Measurements from ENCODE around the gene SORL1-AS1.

SORL1-AS1 gene

GRCh38 chr11:121500717-121501116, 48.0 kb upstream of the SORL1-AS1 start:
- no peak for TF ChIP-seq CHD1 (IDR thresholded peaks at IDR 0.05; ENCODE audit: low read depth, low read length)
- no peak for TF ChIP-seq CEBPB (IDR thresholded peaks at IDR 0.05; ENCODE audit: low read depth, low read length)
- no peak for TF ChIP-seq MXI1 (IDR thresholded peaks at IDR 0.05; ENCODE audit: borderline replicate concordance, low read depth, low read length)
- no TSS peak for BruUV-seq (replicated peaks)
- H4K91ac ChIP-seq (ENCODE audit: insufficient read depth, low read depth, low read length) = no peak overlapping the region
- in situ Hi-C loops (cut with MboI; ENCODE audit: low sequenced_read_pairs) = no loop called here
- ChIA-PET POLR2A (ENCODE audit: unreplicated experiment) (no interaction called here), CTCF (no interaction called here)
- no peak overlapping the region for H4K5ac ChIP-seq (ENCODE audit: low read depth, low read length)
- peaks cover 3% of the 10 kb centered on the region; the same call in 1 of the 2 replicates for H3K27me3 ChIP-seq (ENCODE audit: control insufficient read depth, insufficient read depth, low read length)
- no peak overlapping the region for H3K18ac ChIP-seq (ENCODE audit: low read depth, low read length)
- H3K4ac ChIP-seq (ENCODE audit: low read depth, low read length) = no peak overlapping the region
- H4K8ac ChIP-seq (ENCODE audit: low read depth in 2 of 2, low read length in 2 of 2) = no peak overlapping the region
- no peaks in the 10 kb centered on the region for H3K9me1 ChIP-seq (ENCODE audit: insufficient read depth, low read length)
- H3K9me3 ChIP-seq (ENCODE audit: control insufficient read depth, insufficient read depth, low read length) = no peaks in the 10 kb centered on the region
- no peak overlapping the region for H3K4me3 ChIP-seq (ENCODE audit: insufficient read depth, low read depth, low read length)
- H3K56ac ChIP-seq (ENCODE audit: extremely low read depth, insufficient read depth, low read length) = no peak overlapping the region
- 0 out of 2 replicates have a peak, but pooled peaks cover 1% of the 10 kb centered on the region for H3K36me3 ChIP-seq (ENCODE audit: control insufficient read depth, insufficient read depth, low read length)
- intact Hi-C loops (cut with micrococcal nuclease) = no loop called here
- no peak overlapping the region for H3K4me2 ChIP-seq (ENCODE audit: low read depth, low read length)
- dilution Hi-C loops (cut with HindIII; ENCODE audit: low sequenced_read_pairs, unreplicated experiment) = no loop called here
- H2BK5ac ChIP-seq (ENCODE audit: low read depth, low read length, poor library complexity, severe bottlenecking) = no peak overlapping the region
- H3K4me1 ChIP-seq (ENCODE audit: control insufficient read depth, insufficient read depth, low read length) = peaks cover 4% of the 10 kb centered on the region; the same call in 1 of the 2 replicates
- no peak overlapping the region for H2AK9ac ChIP-seq (replicated peaks; ENCODE audit: low read depth, low read length, poor library complexity)
- no peak overlapping the region; the same call in 2 of the 3 replicates for H2BK15ac ChIP-seq (ENCODE audit: low read depth, low read length)
- no peak overlapping the region for H3K27ac ChIP-seq (ENCODE audit: insufficient read depth, low read length)
- no peak overlapping the region for H3K9ac ChIP-seq (ENCODE audit: low read depth, low read length)
- no peak overlapping the region for H2BK20ac ChIP-seq (ENCODE audit: low read depth, low read length)
- no CpG with 5 or more reads among the region's 1 CpG for WGBS, 2 experiments (ENCODE audit: extremely low coverage in 2 of 2, insufficient read length in 1 of 2)
- no peak overlapping the region for H2AK5ac ChIP-seq (ENCODE audit: low read depth, low read length)
- H3K79me1 ChIP-seq (ENCODE audit: low read depth in 1 of 2, low read length in 2 of 2) = no peaks in the 10 kb centered on the region
- no peak for DNase-seq
- H2AFZ ChIP-seq (replicated peaks; ENCODE audit: low read length, poor library complexity) = no peak overlapping the region
- no peak for ATAC-seq (ENCODE audit: low read depth)
- no peak overlapping the region for H3K23ac ChIP-seq (ENCODE audit: low read depth, low read length)
- H3K14ac ChIP-seq (replicated peaks; ENCODE audit: low read depth, low read length) = no peak overlapping the region
- H4K20me1 ChIP-seq (ENCODE audit: insufficient read depth, low read length) = no peaks in the 10 kb centered on the region
- no peak overlapping the region for H2BK120ac ChIP-seq (ENCODE audit: low read depth, low read length)

Measured in IMR-90 (cell line).